HG02970 (cell line): Measurements from ENCODE around the gene SPAST.
"Not testable (repeated sequence)": the region's sequence is repeated elsewhere in the genome, so short reads cannot be mapped to it uniquely, and the experiment has no call there.

ENCODE experiments used
- ATAC-seq: cut with Tn5 transposase; IDR thresholded peaks from one replicate; pipeline ENCODE4 v1.9.1; 2021; ENCODE audit warnings: mild to moderate bottlenecking, moderate library complexity, moderate number of reproducible peaks; ENCODE audit not compliant: unreplicated experiment, low FRiP score

The SPAST gene

GRCh38 chr2:32063310-32064020, at the start of gene SPAST:
TSS of gene SPAST (plus strand) at chr2:32063556. CDS start at chr2:32063832, 276 bp downstream.
- peak; percentile 97 for ATAC-seq

GRCh38 chr2:32018789-32019482, 44.4 kb upstream of the SPAST start:
- ATAC-seq, result not testable (repeated sequence)

- not testable (repeated sequence) for ATAC-seq
These were observed 29.0 kb upstream of the SPAST start for GRCh38 chr2:32034198-32034887.

- ATAC-seq, result peak; percentile 91
These were observed 23.7 kb upstream of the SPAST start, which contains the start of gene DPY30 for GRCh38 chr2:32039447-32040219. TSS of gene DPY30 (minus strand) at chr2:32039805. CDS start at chr2:32039456, 349 bp downstream.

GRCh38 chr2:32043561-32043960, 19.8 kb upstream of the SPAST start:
- ATAC-seq, result no peak

GRCh38 chr2:32051836-32052439, 11.4 kb upstream of the SPAST start:
- no peak for ATAC-seq

- not testable (repeated sequence) for ATAC-seq
These were observed 8.8 kb upstream of the SPAST start for GRCh38 chr2:32054583-32054982.

GRCh38 chr2:32058130-32058529, 5.2 kb upstream of the SPAST start:
- no peak for ATAC-seq

- ATAC-seq, result no peak
These were observed 3.1 kb upstream of the SPAST start for GRCh38 chr2:32060266-32060665.

- no peak for ATAC-seq
These were observed 1.9 kb upstream of the SPAST start for GRCh38 chr2:32061430-32061829.

- no peak for ATAC-seq
These were observed 1.1 kb upstream of the SPAST start for GRCh38 chr2:32061973-32062861.

GRCh38 chr2:32064021-32064601, 755 bp downstream of the SPAST start:
- ATAC-seq, result no peak

- ATAC-seq, result no peak
These were observed 1.4 kb downstream of the SPAST start for GRCh38 chr2:32064713-32065112.

- no peak for ATAC-seq
These were observed 4.2 kb downstream of the SPAST start for GRCh38 chr2:32067549-32067948.

GRCh38 chr2:32074134-32074506, 10.8 kb downstream of the SPAST start:
- ATAC-seq, result no peak

GRCh38 chr2:32095671-32096070, 32.3 kb downstream of the SPAST start:
- no peak for ATAC-seq

- no peak for ATAC-seq
These were observed 44.8 kb downstream of the SPAST start for GRCh38 chr2:32108111-32108510.

GRCh38 chr2:32118055-32118454, 54.7 kb downstream of the SPAST start:
- ATAC-seq, result no peak

- no peak for ATAC-seq
These were observed 55.8 kb downstream of the SPAST start for GRCh38 chr2:32119161-32119560.
